GM21367 (cell line): ENCODE results near the gene BOC.

Source experiments
- ATAC-seq: cut with Tn5 transposase; IDR thresholded peaks from one replicate; pipeline ENCODE4 v1.9.1; 2021; ENCODE audit not compliant: unreplicated experiment

Gene BOC

GRCh38 chr3:113285226-113285625, 73.9 kb downstream of the BOC start:
- no peak for ATAC-seq

- ATAC-seq, result no peak
These were observed 74.4 kb downstream of the BOC start for GRCh38 chr3:113285741-113286140.

GRCh38 chr3:113286524-113286923, 75.2 kb downstream of the BOC start:
- no peak for ATAC-seq

- ATAC-seq, result no peak
These were observed 75.9 kb downstream of the BOC start for GRCh38 chr3:113287111-113287802.

- no peak for ATAC-seq
These were observed 76.7 kb downstream of the BOC start for GRCh38 chr3:113287803-113288648.

GRCh38 chr3:113288881-113289280, 77.5 kb downstream of the BOC start:
- ATAC-seq, result no peak

GRCh38 chr3:113291572-113291971, 80.2 kb downstream of the BOC start:
- no peak for ATAC-seq

GRCh38 chr3:113292933-113293332, 81.6 kb downstream of the BOC start:
- ATAC-seq, result no peak

GRCh38 chr3:113293348-113293747, 82.0 kb downstream of the BOC start:
- ATAC-seq, result no peak

GRCh38 chr3:113295463-113295862, 84.1 kb downstream of the BOC start:
- ATAC-seq, result no peak

GRCh38 chr3:113297287-113297686, 85.9 kb downstream of the BOC start:
- ATAC-seq, result no peak

GRCh38 chr3:113297841-113298240, 86.5 kb downstream of the BOC start:
- ATAC-seq, result no peak

GRCh38 chr3:113300596-113300995, 89.2 kb downstream of the BOC start:
- no peak for ATAC-seq

GRCh38 chr3:113304102-113304501, 92.7 kb downstream of the BOC start:
- no peak for ATAC-seq

- no peak for ATAC-seq
These were observed 93.6 kb downstream of the BOC start for GRCh38 chr3:113304856-113305540.

- ATAC-seq, result no peak
These were observed 99.6 kb downstream of the BOC start for GRCh38 chr3:113310960-113311359.

GRCh38 chr3:113312416-113312815, 101.1 kb downstream of the BOC start:
- no peak for ATAC-seq

GRCh38 chr3:113314923-113315322, 103.6 kb downstream of the BOC start:
- ATAC-seq, result no peak

GRCh38 chr3:113329757-113330156, 118.4 kb downstream of the BOC start:
- no peak for ATAC-seq

- ATAC-seq, result no peak
These were observed 119.4 kb downstream of the BOC start for GRCh38 chr3:113330742-113331141.

- ATAC-seq, result no peak
These were observed 119.8 kb downstream of the BOC start for GRCh38 chr3:113331187-113331586.
